ENCODE results near the gene C2orf78. TPM values are rescaled to one million over a fixed set of nuclear protein-coding genes. Genes with fewer than 3 reads are reported as not detected.

C2orf78 gene
- total RNA-seq, 1 donor from 2014 or later = not detected

Other genes starting within 250 kb of the C2orf78 start
- not detected for gene NAT8, start 141.8 kb upstream of the C2orf78 start, total RNA-seq
- 36.4 TPM for gene TPRKB, start 46.8 kb upstream of the C2orf78 start, total RNA-seq
- 12.9 TPM for gene DUSP11, start 4.1 kb upstream of the C2orf78 start, total RNA-seq
- gene STAMBP, start 44.8 kb downstream of the C2orf78 start, total RNA-seq = 27.2 TPM
- gene ACTG2, start 108.8 kb downstream of the C2orf78 start, total RNA-seq = 0.32 TPM
- 18.1 TPM for gene DGUOK, start 142.7 kb downstream of the C2orf78 start, total RNA-seq
- gene TET3, start 200.7 kb downstream of the C2orf78 start, total RNA-seq = 3.3 TPM

All from left ventricle myocardium superior (tissue), 1 donor.